Kidney (tissue), 14 donors: ENCODE measurements around the gene RPL26. TPM values are rescaled to one million over a fixed set of nuclear protein-coding genes. Genes with fewer than 3 reads are reported as not detected.

Experiments
- DNase-seq, 5 donors: peaks; one replicate each; pipeline ENCODE4 v3.0.0-alpha.2; 2013 to 2020
- FAIRE-seq: peaks from 2 replicates; lab custom pipeline; 2012; peaks lifted over from hg19 to GRCh38; lab: Jason Lieb, UNC
- H3K27ac ChIP-seq, 2 donors: one replicate each; pipeline ENCODE4 v1.7.0; 2013; ENCODE audit warnings: low read depth in 2 of 2, low read length in 2 of 2, inconsistent platforms in 1 of 2
- H3K27me3 ChIP-seq: one replicate; pipeline ENCODE4 v1.7.1; 2013; ENCODE audit warnings: low read length, inconsistent platforms; ENCODE audit not compliant: control insufficient read depth, insufficient read depth
- H3K36me3 ChIP-seq, 3 donors: one replicate each; pipeline versions ENCODE4 v1.7.0 to v1.7.1; 2013; ENCODE audit warnings: low read length in 3 of 3, control low read depth in 1 of 3, inconsistent platforms in 1 of 3; ENCODE audit not compliant: insufficient read depth in 3 of 3, control insufficient read depth in 2 of 3
- H3K4me1 ChIP-seq, 3 donors: one replicate each; pipeline versions ENCODE4 v1.7.0 to v1.7.1; 2013; ENCODE audit warnings: low read length in 3 of 3, inconsistent platforms in 1 of 3, low read depth in 1 of 3; ENCODE audit not compliant: control insufficient read depth in 2 of 3, insufficient read depth in 2 of 3
- H3K4me3 ChIP-seq, 3 donors: one replicate each; pipeline versions ENCODE4 v1.7.0 to v1.8.1; 2013; ENCODE audit warnings: low read length in 3 of 3, control low read depth in 1 of 3, inconsistent platforms in 1 of 3
- H3K9ac ChIP-seq, 3 donors: one replicate each; pipeline versions ENCODE4 v1.7.0 to v1.7.1; 2013; ENCODE audit warnings: low read length in 3 of 3, control low read depth in 1 of 3, inconsistent platforms in 1 of 3
- H3K9me3 ChIP-seq, 3 donors: one replicate each; pipeline versions ENCODE4 v1.7.0 to v1.7.1; 2013; ENCODE audit warnings: low read length in 3 of 3, control low read depth in 1 of 3, inconsistent platforms in 1 of 3; ENCODE audit not compliant: control insufficient read depth in 2 of 3, insufficient read depth in 1 of 3
- CTCF ChIP-seq: IDR thresholded peaks from 3 replicates; pipeline ENCODE4 v1.5.1; 2012; ENCODE audit warnings: mild to moderate bottlenecking, moderate library complexity, borderline replicate concordance; ENCODE audit not compliant: insufficient read depth; ENCODE audit errors: extremely low read depth
- intact Hi-C: fragments of 100-400 bp; cut with DNase I; formaldehyde crosslinking; loops from one replicate; pipeline ENCODE4 v1.11.1; 2022
- polyA plus RNA-seq: library from polyadenylated mRNA; stranded (reverse); fragments of 350-450 nt; fragmentation: Illumina TruSeq; extraction: RNeasy Lipid Tissue Mini Kit (QIAGEN cat#74804); gene quantifications from one replicate; pipeline ENCODE4 v1.2.3, GENCODE V29; 2014; ENCODE audit warnings: low read depth, low replicate concordance; ENCODE audit not compliant: insufficient read depth
- total RNA-seq: library from RNA; stranded (reverse); fragmentation: NEBNext Ultra II Directional; extraction: Animal tissue kit (Norgen Biotek cat#: 25700); gene quantifications from one replicate; pipeline ENCODE4 v1.2.1, GENCODE V29; 2021
- donor health status: control.
- donor health status: control.
- donor health status: control.
- donor health status: control.
- donor health status: control.
- donor health status: DM: yes; HTN: yes; CAD: no.
- donor health status: Normal renal cell carcinoma (clear cell type).

RPL26 gene
- total and polyA plus RNA-seq, 2 donors from 2014 or later: 1,267 to 2,696 TPM

GRCh38 chr17:8333281-8333680, 49.7 kb downstream of the RPL26 start:
- H3K9ac ChIP-seq: no peak overlapping the region
- intact Hi-C loops: no loop called here
- no peak for TF ChIP-seq CTCF
- H3K27me3 ChIP-seq: no peaks in the 10 kb centered on the region
- no peaks in the 10 kb centered on the region for H3K9me3 ChIP-seq
- H3K4me3 ChIP-seq: no peak overlapping the region
- no peak overlapping the region for H3K27ac ChIP-seq
- DNase-seq: no peak
- no peaks in the 10 kb centered on the region for H3K4me1 ChIP-seq
- H3K36me3 ChIP-seq: no peaks in the 10 kb centered on the region
- no peak for FAIRE-seq

- no peak for TF ChIP-seq CTCF
- Histone ChIP-seq H3K4me3 (no peak overlapping the region), H3K9ac (no peak overlapping the region), H3K36me3 (no peaks in the 10 kb centered on the region), H3K27me3 (no peaks in the 10 kb centered on the region), H3K9me3 (no peaks in the 10 kb centered on the region), H3K27ac (no peak overlapping the region), H3K4me1 (no peaks in the 10 kb centered on the region)
- intact Hi-C loops: no loop called here
- DNase-seq (peak in 4 of 5 donors; percentile 67 to 79 (median 78)), FAIRE-seq (no peak)
These were observed 50.3 kb downstream of the RPL26 start for GRCh38 chr17:8332688-8333087.

- no peak for DNase-seq
- no peaks in the 10 kb centered on the region for H3K36me3 ChIP-seq
- no peak overlapping the region for H3K27ac ChIP-seq
- FAIRE-seq: no peak
- H3K4me3 ChIP-seq: no peak overlapping the region
- H3K27me3 ChIP-seq: no peaks in the 10 kb centered on the region
- H3K9me3 ChIP-seq: no peaks in the 10 kb centered on the region
- intact Hi-C loops: no loop called here
- no peak overlapping the region for H3K9ac ChIP-seq
- TF ChIP-seq CTCF: no peak
- H3K4me1 ChIP-seq: peaks cover 0 to 4% (median 0%) of the 10 kb centered on the region in 3 donors
These were observed 50.9 kb downstream of the RPL26 start for GRCh38 chr17:8332128-8332527.

Other genes with a start within 250 kb of the RPL26 start
- gene PER1, start 230.8 kb downstream of the RPL26 start, total RNA-seq: 161 TPM
- gene PER1, start 230.8 kb downstream of the RPL26 start, polyA plus RNA-seq: 25.2 TPM
- gene VAMP2, start 220.2 kb downstream of the RPL26 start, total RNA-seq: 107 TPM
- 124 TPM for gene VAMP2, start 220.2 kb downstream of the RPL26 start, polyA plus RNA-seq
- 23.4 TPM for gene TMEM107, start 206.8 kb downstream of the RPL26 start, total RNA-seq
- 24.6 TPM for gene TMEM107, start 206.8 kb downstream of the RPL26 start, polyA plus RNA-seq
- gene BORCS6, start 193.0 kb downstream of the RPL26 start, total RNA-seq: 8.6 TPM
- 15.4 TPM for gene BORCS6, start 193.0 kb downstream of the RPL26 start, polyA plus RNA-seq
- gene AURKB, start 172.6 kb downstream of the RPL26 start, total RNA-seq: 2.8 TPM
- gene AURKB, start 172.6 kb downstream of the RPL26 start, polyA plus RNA-seq: 0.43 TPM
- gene CTC1, start 135.1 kb downstream of the RPL26 start, total RNA-seq: 57.2 TPM
- gene CTC1, start 135.1 kb downstream of the RPL26 start, polyA plus RNA-seq: 12.2 TPM
- gene PFAS, start 133.9 kb downstream of the RPL26 start, total RNA-seq: 49.5 TPM
- 7.6 TPM for gene PFAS, start 133.9 kb downstream of the RPL26 start, polyA plus RNA-seq
- gene RANGRF, start 94.5 kb downstream of the RPL26 start, total RNA-seq: 20.1 TPM
- 91.8 TPM for gene RANGRF, start 94.5 kb downstream of the RPL26 start, polyA plus RNA-seq
- 11.1 TPM for gene SLC25A35, start 87.8 kb downstream of the RPL26 start, total RNA-seq
- 17.2 TPM for gene SLC25A35, start 87.8 kb downstream of the RPL26 start, polyA plus RNA-seq
- gene ARHGEF15, start 73.0 kb downstream of the RPL26 start, total RNA-seq: 27.8 TPM
- 14.0 TPM for gene ARHGEF15, start 73.0 kb downstream of the RPL26 start, polyA plus RNA-seq
- gene ODF4, start 43.4 kb downstream of the RPL26 start, total RNA-seq: not detected
- not detected for gene ODF4, start 43.4 kb downstream of the RPL26 start, polyA plus RNA-seq
- gene RNF222, start 14.6 kb upstream of the RPL26 start, total RNA-seq: not detected
- not detected for gene RNF222, start 14.6 kb upstream of the RPL26 start, polyA plus RNA-seq
- 66.1 TPM for gene NDEL1, start 52.7 kb upstream of the RPL26 start, total RNA-seq
- 17.9 TPM for gene NDEL1, start 52.7 kb upstream of the RPL26 start, polyA plus RNA-seq
- gene MYH10, start 247.5 kb upstream of the RPL26 start, total RNA-seq: 104 TPM
- 23.6 TPM for gene MYH10, start 247.5 kb upstream of the RPL26 start, polyA plus RNA-seq